Measurements from ENCODE around the gene SEPTIN5. TPM values are rescaled to one million over a fixed set of nuclear protein-coding genes. Genes with fewer than 3 reads are reported as not detected.

Gene SEPTIN5
- polyA plus RNA-seq, 1 of the 3 experiments (the other 2 are of a cell fraction) = 14.0 TPM

DNA sequence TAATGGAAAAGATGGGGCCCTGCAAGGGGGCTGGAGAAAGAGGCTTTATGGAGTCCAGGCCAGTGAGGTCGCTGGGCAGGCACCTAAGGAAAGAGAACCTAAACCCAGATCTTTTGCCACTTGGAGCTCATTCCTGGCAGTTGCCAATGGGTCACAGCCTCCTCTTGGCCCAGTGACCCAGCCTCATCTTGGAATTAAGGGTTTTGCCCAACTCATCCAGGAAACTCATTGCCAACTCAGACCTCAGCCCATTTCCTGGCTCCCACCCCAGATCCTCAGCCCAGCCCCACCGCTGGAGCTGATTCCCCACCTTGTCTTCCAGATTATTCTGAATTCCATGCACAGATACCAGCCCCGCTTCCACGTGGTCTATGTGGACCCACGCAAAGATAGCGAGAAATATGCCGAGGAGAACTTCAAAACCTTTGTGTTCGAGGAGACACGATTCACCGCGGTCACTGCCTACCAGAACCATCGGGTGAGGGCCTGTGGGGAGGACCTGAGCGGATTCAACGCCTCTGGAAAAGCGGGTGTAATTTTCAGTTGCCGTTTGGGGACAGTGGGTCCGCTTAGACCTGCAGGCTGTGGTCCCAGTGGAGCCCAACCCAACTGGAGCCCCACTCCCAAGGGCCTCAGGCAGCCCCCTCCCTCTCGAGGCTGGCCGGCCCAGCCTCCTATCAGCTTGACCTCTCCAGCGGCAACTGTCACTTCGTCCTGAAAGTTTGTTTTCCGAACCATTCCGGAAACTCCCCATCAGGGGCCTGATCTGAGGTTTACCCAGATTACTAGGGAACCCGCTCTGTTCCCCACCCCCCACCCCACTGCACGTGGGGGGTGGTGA, 50.6 kb downstream of the SEPTIN5 start:
- Histone ChIP-seq H3K4me1 (ENCODE audit: control insufficient read depth in 1 of 2, insufficient read depth in 2 of 2, low read depth in 1 of 2, low read length in 1 of 2) (no peaks in the 10 kb centered on the region; a peak in 2 of 4 replicates), H3K9ac (no peak overlapping the region), H3K4me3 (ENCODE audit: low read depth in 2 of 2, low read length in 1 of 2) (no peak overlapping the region), H3K9me2 (no peaks in the 10 kb centered on the region), H3K27ac (ENCODE audit: low read depth in 2 of 2, low read length in 1 of 2) (no peak overlapping the region), H3K79me2 (ENCODE audit: insufficient read depth) (no peaks in the 10 kb centered on the region), H3K27me3 (ENCODE audit: insufficient read depth) (peaks cover 27% of the 10 kb centered on the region), H3K4me2 (no peak overlapping the region), H2AFZ (ENCODE audit: low read depth) (no peak overlapping the region), H3K9me3 (no peaks in the 10 kb centered on the region), H4K20me1 (ENCODE audit: insufficient read depth) (no peaks in the 10 kb centered on the region), H3K36me3 (replicated peaks in 1 of 2; ENCODE audit: control insufficient read depth in 1 of 2, insufficient read depth in 2 of 2, low read length in 1 of 2) (no peaks in the 10 kb centered on the region), H3F3A (replicated peaks; ENCODE audit: insufficient read depth) (no peaks in the 10 kb centered on the region)
- 94% methylated on average over 25 of the region's 25 CpGs for WGBS (ENCODE audit: low lambda C conversion rate)
- DNase-seq = no peak
- POLR2A ChIA-PET = no interaction called here
- CTCF ChIA-PET = interaction anchor here (1.2 to 3.7 kb wide), 8 partner anchors 9 to 145 kb away, joined by 3 to 15 read pairs (median 6); no protein-coding TSS in a partner anchor
- no peak for TF ChIP-seq FOXJ3 (CRISPR knock-in tag; IDR thresholded peaks at IDR 0.05)
- no peak for TF ChIP-seq MEF2A (IDR thresholded peaks at IDR 0.05; ENCODE audit: borderline replicate concordance, low read depth)
- no peak for TF ChIP-seq EZH2phosphoT487 (IDR thresholded peaks at IDR 0.05; ENCODE audit: borderline replicate concordance, low read depth)
- TF ChIP-seq, protein P1, sequence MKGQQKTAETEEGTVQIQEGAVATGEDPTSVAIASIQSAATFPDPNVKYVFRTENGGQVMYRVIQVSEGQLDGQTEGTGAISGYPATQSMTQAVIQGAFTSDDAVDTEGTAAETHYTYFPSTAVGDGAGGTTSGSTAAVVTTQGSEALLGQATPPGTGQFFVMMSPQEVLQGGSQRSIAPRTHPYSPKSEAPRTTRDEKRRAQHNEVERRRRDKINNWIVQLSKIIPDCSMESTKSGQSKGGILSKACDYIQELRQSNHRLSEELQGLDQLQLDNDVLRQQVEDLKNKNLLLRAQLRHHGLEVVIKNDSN (IDR thresholded peaks at IDR 0.05; ENCODE audit: borderline replicate concordance, low read depth) = no peak
- no peak for TF ChIP-seq CHD2 (IDR thresholded peaks at IDR 0.05; ENCODE audit: low read length, partially characterized antibody)
- TF ChIP-seq FOSL2 (IDR thresholded peaks at IDR 0.05; ENCODE audit: borderline replicate concordance, low read depth) = no peak
- TF ChIP-seq GABPA (IDR thresholded peaks at IDR 0.05; ENCODE audit: low read depth) = no peak
- no peak for TF ChIP-seq ELF1 (IDR thresholded peaks at IDR 0.05)
- TF ChIP-seq TCF12 (IDR thresholded peaks at IDR 0.05) = no peak
- TF ChIP-seq, protein P2, sequence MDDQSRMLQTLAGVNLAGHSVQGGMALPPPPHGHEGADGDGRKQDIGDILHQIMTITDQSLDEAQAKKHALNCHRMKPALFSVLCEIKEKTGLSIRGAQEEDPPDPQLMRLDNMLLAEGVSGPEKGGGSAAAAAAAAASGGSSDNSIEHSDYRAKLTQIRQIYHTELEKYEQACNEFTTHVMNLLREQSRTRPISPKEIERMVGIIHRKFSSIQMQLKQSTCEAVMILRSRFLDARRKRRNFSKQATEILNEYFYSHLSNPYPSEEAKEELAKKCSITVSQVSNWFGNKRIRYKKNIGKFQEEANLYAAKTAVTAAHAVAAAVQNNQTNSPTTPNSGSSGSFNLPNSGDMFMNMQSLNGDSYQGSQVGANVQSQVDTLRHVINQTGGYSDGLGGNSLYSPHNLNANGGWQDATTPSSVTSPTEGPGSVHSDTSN (IDR thresholded peaks at IDR 0.05) = no peak
- no peak for TF ChIP-seq YY1 (IDR thresholded peaks at IDR 0.05; ENCODE audit: low read depth)
- TF ChIP-seq TEAD4 (IDR thresholded peaks at IDR 0.05; ENCODE audit: borderline replicate concordance, insufficient read depth) = no peak
- TF ChIP-seq, protein P3, sequence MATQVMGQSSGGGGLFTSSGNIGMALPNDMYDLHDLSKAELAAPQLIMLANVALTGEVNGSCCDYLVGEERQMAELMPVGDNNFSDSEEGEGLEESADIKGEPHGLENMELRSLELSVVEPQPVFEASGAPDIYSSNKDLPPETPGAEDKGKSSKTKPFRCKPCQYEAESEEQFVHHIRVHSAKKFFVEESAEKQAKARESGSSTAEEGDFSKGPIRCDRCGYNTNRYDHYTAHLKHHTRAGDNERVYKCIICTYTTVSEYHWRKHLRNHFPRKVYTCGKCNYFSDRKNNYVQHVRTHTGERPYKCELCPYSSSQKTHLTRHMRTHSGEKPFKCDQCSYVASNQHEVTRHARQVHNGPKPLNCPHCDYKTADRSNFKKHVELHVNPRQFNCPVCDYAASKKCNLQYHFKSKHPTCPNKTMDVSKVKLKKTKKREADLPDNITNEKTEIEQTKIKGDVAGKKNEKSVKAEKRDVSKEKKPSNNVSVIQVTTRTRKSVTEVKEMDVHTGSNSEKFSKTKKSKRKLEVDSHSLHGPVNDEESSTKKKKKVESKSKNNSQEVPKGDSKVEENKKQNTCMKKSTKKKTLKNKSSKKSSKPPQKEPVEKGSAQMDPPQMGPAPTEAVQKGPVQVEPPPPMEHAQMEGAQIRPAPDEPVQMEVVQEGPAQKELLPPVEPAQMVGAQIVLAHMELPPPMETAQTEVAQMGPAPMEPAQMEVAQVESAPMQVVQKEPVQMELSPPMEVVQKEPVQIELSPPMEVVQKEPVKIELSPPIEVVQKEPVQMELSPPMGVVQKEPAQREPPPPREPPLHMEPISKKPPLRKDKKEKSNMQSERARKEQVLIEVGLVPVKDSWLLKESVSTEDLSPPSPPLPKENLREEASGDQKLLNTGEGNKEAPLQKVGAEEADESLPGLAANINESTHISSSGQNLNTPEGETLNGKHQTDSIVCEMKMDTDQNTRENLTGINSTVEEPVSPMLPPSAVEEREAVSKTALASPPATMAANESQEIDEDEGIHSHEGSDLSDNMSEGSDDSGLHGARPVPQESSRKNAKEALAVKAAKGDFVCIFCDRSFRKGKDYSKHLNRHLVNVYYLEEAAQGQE (IDR thresholded peaks at IDR 0.05; ENCODE audit: low read depth, low read length) = no peak
- TF ChIP-seq TAF1 (IDR thresholded peaks at IDR 0.05; ENCODE audit: borderline replicate concordance, low read depth, low read length) = no peak
- TF ChIP-seq FOXM1 (IDR thresholded peaks at IDR 0.05; ENCODE audit: low read depth) = no peak
- TF ChIP-seq, protein P4, sequence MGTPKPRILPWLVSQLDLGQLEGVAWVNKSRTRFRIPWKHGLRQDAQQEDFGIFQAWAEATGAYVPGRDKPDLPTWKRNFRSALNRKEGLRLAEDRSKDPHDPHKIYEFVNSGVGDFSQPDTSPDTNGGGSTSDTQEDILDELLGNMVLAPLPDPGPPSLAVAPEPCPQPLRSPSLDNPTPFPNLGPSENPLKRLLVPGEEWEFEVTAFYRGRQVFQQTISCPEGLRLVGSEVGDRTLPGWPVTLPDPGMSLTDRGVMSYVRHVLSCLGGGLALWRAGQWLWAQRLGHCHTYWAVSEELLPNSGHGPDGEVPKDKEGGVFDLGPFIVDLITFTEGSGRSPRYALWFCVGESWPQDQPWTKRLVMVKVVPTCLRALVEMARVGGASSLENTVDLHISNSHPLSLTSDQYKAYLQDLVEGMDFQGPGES (IDR thresholded peaks at IDR 0.05; ENCODE audit: low read depth, low read length) = no peak
- no peak for TF ChIP-seq EP300 (IDR thresholded peaks at IDR 0.05; ENCODE audit: borderline replicate concordance in 1 of 2, low read depth in 1 of 2, low read length in 1 of 2)
